ENCODE measurements around the gene NEK6. TPM values are rescaled to one million over a fixed set of nuclear protein-coding genes. Genes with fewer than 3 reads are reported as not detected.

The NEK6 gene
- total and polyA plus RNA-seq, 9 of the 15 experiments (the other 6 are each of a cell fraction or from before 2014, with no cell fraction given): 3.1 to 19.0 (median 8.4) TPM

DNA sequence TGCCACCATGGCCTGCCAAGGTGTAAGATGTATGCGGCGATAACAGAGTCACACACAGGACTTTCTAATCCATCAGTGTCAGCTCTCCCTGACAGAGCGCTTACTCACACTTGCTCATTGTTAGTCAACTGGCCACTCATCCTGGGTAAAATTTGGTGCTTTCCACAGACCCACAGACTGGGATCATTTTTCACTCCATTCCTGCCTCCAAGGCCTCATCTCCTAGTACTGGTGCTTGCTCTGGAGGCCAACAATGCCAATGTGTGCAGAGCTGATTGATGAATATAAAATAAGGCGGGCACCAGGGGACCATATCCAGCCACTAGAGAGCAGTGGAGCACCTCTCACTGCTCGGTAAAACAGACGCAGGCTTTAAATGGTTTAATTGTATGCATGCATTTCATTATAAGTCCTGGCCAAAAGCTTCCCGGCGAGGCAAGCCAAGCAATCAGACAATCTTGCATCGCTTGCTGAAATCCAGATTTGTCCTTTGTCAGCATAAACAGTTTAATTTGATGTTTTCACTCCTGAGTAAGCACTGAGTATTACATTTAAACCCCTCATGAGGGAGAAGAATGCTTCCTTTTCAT is 135.2 kb downstream of the NEK6 start:
- ATAC-seq (peak; percentile 73), FAIRE-seq (peak; percentile 82), DNase-seq (ENCODE audit: extremely low read depth in 1 of 4, low spot score in 3 of 4) (peak; percentile 47 to 66 (median 52))
- H2AFZ ChIP-seq (ENCODE audit: low read depth, low read length): no peak overlapping the region
- H3K9me1 ChIP-seq (ENCODE audit: control insufficient read depth, insufficient read depth, low read length): no peaks in the 10 kb centered on the region
- H4K20me1 ChIP-seq (replicated peaks; ENCODE audit: control insufficient read depth, insufficient read depth, low read length): peaks cover 27% of the 10 kb centered on the region; the same call in 1 of the 2 replicates
- peak overlapping the region; percentile 46 for H3K4me2 ChIP-seq (ENCODE audit: insufficient read depth, low read length)
- ChIA-PET POLR2A (interaction anchor here (0.6 to 1.9 kb wide), 9 partner anchors 9 to 264 kb away, joined by 3 to 6 read pairs (median 4); no protein-coding TSS in a partner anchor), CTCF (ENCODE audit: low intra/inter-chr PET ratio) (no interaction called here)
- H3K79me2 ChIP-seq (ENCODE audit: control insufficient read depth, insufficient read depth, low read length): peaks cover 96% of the 10 kb centered on the region
- intact Hi-C loops (cut with micrococcal nuclease) (loop anchor here (5.0 kb wide), 1 partner anchor 71 kb away; no protein-coding TSS in a partner anchor), in situ Hi-C loops (cut with MboI) (no loop called here)
- BruUV-seq (replicated peaks): no TSS peak
- no peak overlapping the region for H3K4me3 ChIP-seq
- no peaks in the 10 kb centered on the region for H3K27me3 ChIP-seq (ENCODE audit: control insufficient read depth in 2 of 2, insufficient read depth in 2 of 2, low read length in 2 of 2)
- no peaks in the 10 kb centered on the region for H3K9me3 ChIP-seq (replicated peaks; ENCODE audit: control insufficient read depth, insufficient read depth, low read depth, low read length)
- peak overlapping the region; percentile 16; the same call in 2 of the 3 replicates for H3K27ac ChIP-seq (ENCODE audit: extremely low read depth, low read depth, low read length)
- peaks cover 31 to 57% of the 10 kb centered on the region in 2 experiments for H3K4me1 ChIP-seq (replicated peaks in 1 of 2; ENCODE audit: control insufficient read depth in 2 of 2, insufficient read depth in 2 of 2, low read length in 2 of 2)
- H3K9ac ChIP-seq (ENCODE audit: insufficient read depth in 1 of 2, low read depth in 2 of 2, low read length in 2 of 2): no peak overlapping the region
- 2% methylated on average over 9 of the region's 9 CpGs for WGBS (ENCODE audit: insufficient coverage, low coverage, missing lambda C conversion rate)
- H3K36me3 ChIP-seq (ENCODE audit: control insufficient read depth, insufficient read depth, low read length): peaks cover 56% of the 10 kb centered on the region
- TF ChIP-seq, protein P1, sequence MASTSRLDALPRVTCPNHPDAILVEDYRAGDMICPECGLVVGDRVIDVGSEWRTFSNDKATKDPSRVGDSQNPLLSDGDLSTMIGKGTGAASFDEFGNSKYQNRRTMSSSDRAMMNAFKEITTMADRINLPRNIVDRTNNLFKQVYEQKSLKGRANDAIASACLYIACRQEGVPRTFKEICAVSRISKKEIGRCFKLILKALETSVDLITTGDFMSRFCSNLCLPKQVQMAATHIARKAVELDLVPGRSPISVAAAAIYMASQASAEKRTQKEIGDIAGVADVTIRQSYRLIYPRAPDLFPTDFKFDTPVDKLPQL (IDR thresholded peaks at IDR 0.05; ENCODE audit: extremely low read depth, insufficient read length): no peak
- peak; percentile 62 for TF ChIP-seq MAFF (IDR thresholded peaks at IDR 0.05; ENCODE audit: low read length)
- TF ChIP-seq, protein P2, sequence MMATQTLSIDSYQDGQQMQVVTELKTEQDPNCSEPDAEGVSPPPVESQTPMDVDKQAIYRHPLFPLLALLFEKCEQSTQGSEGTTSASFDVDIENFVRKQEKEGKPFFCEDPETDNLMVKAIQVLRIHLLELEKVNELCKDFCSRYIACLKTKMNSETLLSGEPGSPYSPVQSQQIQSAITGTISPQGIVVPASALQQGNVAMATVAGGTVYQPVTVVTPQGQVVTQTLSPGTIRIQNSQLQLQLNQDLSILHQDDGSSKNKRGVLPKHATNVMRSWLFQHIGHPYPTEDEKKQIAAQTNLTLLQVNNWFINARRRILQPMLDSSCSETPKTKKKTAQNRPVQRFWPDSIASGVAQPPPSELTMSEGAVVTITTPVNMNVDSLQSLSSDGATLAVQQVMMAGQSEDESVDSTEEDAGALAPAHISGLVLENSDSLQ (IDR thresholded peaks at IDR 0.05): peak; percentile 97
- TF ChIP-seq MAZ (CRISPR knock-in tag; conservative IDR thresholded peaks at IDR 0.05 in 1 of 2, IDR thresholded peaks at IDR 0.05 in 1 of 2): 0 out of 4 replicates have a peak, but pooled peaks of 1 of the 2 experiments have one; percentile 10
- no peak for TF ChIP-seq KAT2B (IDR thresholded peaks at IDR 0.05; ENCODE audit: low read depth, low read length)
- TF ChIP-seq NFE2 (IDR thresholded peaks at IDR 0.05; ENCODE audit: low read depth): peak; percentile 55; the same call in 1 of the 2 replicates
- no peak for TF ChIP-seq KDM4B (IDR thresholded peaks at IDR 0.05; ENCODE audit: borderline replicate concordance in 2 of 2, low read depth in 1 of 2)
- TF ChIP-seq FOSL1 (tag; conservative IDR thresholded peaks at IDR 0.05): peak; percentile 93
- TF ChIP-seq C11orf30 (IDR thresholded peaks at IDR 0.05; ENCODE audit: low read depth): peak; percentile 71
- peak; percentile 77 for TF ChIP-seq SMARCA4 (IDR thresholded peaks at IDR 0.05)
- TF ChIP-seq CTBP1 (IDR thresholded peaks at IDR 0.05; ENCODE audit: borderline replicate concordance): peak; percentile 32; the same call in 1 of the 2 replicates
- TF ChIP-seq DPF2 (IDR thresholded peaks at IDR 0.05): peak; percentile 81
- TF ChIP-seq MEIS2 (IDR thresholded peaks at IDR 0.05; ENCODE audit: partially characterized antibody): peak; percentile 99
- TF ChIP-seq, protein P3, sequence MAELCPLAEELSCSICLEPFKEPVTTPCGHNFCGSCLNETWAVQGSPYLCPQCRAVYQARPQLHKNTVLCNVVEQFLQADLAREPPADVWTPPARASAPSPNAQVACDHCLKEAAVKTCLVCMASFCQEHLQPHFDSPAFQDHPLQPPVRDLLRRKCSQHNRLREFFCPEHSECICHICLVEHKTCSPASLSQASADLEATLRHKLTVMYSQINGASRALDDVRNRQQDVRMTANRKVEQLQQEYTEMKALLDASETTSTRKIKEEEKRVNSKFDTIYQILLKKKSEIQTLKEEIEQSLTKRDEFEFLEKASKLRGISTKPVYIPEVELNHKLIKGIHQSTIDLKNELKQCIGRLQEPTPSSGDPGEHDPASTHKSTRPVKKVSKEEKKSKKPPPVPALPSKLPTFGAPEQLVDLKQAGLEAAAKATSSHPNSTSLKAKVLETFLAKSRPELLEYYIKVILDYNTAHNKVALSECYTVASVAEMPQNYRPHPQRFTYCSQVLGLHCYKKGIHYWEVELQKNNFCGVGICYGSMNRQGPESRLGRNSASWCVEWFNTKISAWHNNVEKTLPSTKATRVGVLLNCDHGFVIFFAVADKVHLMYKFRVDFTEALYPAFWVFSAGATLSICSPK (IDR thresholded peaks at IDR 0.05; ENCODE audit: borderline replicate concordance): no peak
- TF ChIP-seq ZEB2 (IDR thresholded peaks at IDR 0.05): peak; percentile 66
- TF ChIP-seq SMC3 (conservative IDR thresholded peaks at IDR 0.05; ENCODE audit: insufficient read depth, low read depth, low read length): no peak
- peak in 1 of 2 experiments; percentile 17; a peak in 1 of 3 replicates for TF ChIP-seq CBX3 (IDR thresholded peaks at IDR 0.05; ENCODE audit: borderline replicate concordance in 1 of 2, low read length in 2 of 2)
- TF ChIP-seq TCF3 (CRISPR knock-in tag; IDR thresholded peaks at IDR 0.05): peak; percentile 18; the same call in 1 of the 2 replicates
- peak; percentile 31; the same call in 1 of the 2 replicates for TF ChIP-seq SOX6 (IDR thresholded peaks at IDR 0.05)

All from K562 (cell line).